GDM1 (cell line): ENCODE results near the gene SSBP2.
A peak's percentile ranks its signal among the peaks of the same experiment; 100 is the strongest.
"Not testable (repeated sequence)": the region's sequence is repeated elsewhere in the genome, so short reads cannot be mapped to it uniquely, and the experiment has no call there.

ENCODE experiments used
- DNase-seq: peaks from one replicate; lab custom pipeline; 2025; lab: John Stamatoyannopoulos, UW

SSBP2 gene

DNA sequence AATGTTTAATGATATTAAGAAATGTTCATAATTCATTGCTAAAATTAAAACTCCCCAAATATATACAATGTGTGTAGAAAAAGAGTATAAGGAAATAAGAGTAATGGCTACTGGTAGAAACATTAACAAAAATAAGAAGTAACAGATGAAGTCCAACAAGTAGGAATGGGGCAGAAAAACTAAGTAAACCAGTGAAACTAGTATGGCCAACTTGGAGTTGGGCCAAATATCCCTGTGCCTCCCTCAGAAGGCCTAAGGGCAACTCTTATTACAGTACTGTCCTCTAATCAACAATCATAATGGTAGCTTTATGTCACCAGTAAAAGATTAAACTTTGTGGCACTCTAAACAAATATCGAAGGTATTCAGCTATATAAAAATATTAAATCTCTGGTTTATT lies 93.5 kb downstream of the SSBP2 start:
- DNase-seq: no peak

DNA sequence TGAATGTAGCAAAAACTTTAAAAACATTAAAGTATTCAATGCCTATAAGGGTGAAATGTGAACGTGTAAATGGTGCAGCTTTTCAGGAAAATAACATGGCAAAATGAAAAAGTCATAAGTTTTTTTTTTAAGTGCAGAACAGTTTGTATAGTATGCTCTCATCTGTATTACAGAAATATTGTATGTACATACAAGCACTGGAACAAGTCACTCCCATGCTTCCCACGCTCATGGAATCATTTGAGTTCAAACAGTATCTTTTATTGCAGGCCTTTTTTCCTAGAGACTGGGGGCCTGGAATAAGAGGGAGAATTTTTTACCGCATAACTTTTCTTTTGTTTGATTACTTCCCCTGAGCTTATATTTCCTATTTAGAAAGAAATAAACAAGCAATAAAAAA lies 94.1 kb downstream of the SSBP2 start:
- DNase-seq: no peak

DNA sequence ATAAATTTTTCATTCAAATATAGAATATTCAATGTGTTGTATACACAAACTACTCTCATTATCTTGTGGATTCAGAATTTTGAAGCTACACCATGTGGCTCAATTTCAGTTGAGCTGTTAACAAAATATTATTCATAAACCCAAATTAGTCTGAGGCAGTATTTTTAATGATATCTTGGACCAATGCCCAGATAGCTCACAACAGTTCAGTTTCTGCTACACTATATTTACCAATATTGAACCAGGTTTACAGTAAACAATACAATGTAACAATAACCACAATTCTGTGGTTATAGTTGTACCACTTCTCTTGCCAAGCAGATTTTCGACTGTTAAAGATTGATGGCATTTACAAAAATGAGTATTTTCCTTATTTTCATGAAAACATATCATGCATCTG lies 99.9 kb downstream of the SSBP2 start:
- no peak for DNase-seq

DNA sequence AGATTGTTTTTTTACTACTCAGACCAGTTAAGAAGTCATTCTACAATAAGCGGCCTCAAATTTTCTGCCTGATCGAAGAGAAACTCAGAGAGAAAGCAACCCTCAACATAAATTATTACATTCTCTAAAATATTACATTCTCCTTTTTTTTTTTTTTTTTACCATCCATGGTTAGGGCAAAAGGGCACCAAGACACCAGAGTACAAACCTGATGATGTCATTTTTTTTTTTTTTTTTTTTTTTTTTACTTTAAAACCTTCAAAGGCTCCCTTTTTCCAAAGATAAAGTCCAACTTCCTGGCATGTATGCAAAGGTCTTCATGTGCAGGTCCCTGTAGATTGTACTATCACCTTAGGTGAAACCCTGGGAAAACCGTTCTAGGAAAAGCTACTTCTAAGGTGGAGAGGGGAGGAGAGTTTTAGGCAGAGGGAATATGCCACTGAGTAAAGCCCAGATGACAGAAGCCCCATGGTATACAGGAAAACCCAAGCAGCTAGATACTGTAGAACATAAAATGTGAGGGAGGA lies 104.4 kb downstream of the SSBP2 start:
- DNase-seq: no peak

DNA sequence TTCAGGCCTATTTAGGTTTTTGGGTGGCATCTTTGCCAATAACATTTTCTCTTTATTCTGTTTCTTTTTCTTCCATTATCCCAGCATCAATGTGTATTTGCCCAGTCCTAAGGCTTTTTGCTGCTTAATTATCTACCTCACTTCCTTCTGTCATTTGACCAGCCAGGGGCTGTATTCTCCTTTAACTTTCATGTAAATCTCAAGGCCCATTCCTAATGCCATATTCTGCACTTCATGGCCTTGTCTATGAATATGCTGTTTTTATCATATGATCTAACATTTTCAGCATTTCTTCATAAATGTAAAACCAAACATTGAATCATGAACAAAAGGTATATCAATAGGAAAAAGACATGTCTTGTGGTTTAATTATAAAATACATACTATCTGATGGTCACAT lies 108.7 kb downstream of the SSBP2 start:
- no peak for DNase-seq

DNA sequence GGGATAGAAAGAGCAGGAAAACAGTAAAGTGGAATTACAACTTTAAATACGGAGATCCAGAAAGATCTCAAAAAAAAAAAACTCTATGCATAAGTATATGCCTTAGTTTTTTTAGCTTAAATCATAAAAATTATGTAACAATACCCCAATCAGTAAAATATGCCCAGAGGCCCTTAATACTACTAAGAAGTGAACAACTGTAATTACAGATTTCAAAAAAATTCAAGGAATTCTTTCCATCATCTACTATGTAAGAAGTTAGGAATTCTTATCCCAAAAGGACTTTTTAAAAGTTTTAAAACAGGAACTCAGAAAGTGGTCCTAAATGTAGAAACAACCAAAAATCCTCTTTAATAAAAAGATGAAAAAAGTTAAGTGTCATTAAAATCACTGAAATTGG lies 111.3 kb downstream of the SSBP2 start:
- DNase-seq: no peak

DNA sequence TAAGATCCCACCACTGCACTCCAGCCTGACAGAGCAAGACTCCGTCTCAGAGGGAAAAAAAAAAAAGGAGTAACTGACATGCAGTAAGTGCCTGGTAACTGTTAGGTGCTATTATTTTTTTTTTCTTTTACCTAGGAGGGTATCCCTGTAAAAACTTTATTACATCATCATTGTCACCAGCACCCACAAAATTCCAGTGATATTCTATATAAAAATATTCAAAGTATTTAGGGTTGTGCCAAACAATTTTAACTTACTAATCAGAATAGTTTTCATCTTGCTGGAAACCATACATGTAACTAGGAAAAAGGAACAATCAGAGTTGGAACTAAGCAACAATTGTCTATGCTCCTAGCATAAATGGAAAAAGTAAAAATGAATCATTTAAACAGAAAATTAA lies 112.4 kb downstream of the SSBP2 start:
- no peak for DNase-seq

DNA sequence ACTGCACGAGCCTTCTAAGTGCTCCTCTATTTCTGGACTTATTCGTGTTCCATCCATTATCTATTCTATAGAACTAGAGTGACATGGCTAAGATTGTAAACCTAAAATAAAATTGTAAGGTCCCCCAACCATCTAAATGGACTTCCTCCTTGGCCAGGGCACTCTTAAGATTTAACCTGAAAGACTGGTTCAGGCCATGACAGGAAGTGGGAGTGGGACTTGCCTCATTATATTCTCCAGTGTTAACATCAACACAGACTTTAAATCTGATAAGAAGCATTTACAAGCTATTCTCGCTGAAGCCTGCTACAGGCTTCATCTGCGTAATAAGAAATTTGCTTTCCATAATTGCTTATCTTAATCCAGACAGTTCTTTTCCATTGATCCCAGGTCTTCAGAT lies 117.0 kb downstream of the SSBP2 start:
- DNase-seq: no peak

DNA sequence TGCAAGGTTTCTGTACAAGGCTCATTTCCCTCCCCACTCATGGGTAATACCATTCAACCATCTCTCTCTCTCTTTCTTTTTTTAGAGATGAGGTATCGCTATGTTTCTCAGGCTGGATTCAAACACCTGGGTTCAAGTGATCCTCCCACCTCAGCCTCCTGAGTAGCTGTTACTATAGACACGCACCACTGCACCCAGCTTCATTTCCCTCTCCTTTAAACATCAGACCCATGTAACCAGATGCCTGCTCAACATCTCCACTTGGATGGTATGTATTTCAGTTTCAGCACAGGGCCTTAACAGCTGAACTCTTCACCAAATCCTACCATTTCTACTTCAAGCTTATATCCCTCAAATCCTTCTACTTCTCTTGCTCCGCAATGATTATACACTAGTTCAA lies 117.4 kb downstream of the SSBP2 start:
- DNase-seq: no peak

DNA sequence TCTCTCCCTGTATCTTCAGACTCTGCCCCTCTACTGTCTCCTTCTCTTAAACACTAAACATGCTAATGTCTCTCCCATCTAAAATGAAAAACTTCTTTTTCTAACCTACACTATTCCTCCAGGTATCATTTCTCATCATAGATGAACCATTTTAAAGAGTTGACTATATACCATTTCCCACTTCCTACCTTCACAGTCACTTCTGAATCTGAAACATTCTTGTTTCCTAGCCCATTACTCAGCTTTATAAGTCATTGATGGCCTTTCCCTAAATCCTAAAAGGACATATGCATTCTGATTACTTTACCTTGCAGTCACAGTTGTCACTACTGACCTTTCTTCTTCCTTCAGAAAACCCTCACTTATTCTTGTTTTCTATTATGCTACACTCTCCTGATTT lies 118.2 kb downstream of the SSBP2 start:
- DNase-seq: no peak

DNA sequence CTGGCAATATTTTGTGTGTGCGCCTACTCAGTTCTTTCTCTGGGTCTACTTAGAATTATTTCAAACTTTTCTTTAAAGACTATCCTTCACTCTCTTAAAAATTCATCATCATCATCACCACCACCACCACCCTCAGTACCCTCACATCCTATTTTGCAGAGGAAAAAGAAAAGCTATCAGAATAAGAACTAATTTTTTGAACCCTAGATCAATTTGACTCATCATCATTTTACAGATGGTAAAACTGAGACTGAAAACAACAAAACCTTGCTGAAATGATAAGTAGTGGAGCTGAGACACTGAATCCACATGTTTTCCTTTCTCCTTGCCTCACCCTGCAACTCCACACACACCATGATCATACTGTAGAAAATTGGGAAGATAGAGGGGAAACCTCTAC lies 119.3 kb downstream of the SSBP2 start:
- DNase-seq: no peak

DNA sequence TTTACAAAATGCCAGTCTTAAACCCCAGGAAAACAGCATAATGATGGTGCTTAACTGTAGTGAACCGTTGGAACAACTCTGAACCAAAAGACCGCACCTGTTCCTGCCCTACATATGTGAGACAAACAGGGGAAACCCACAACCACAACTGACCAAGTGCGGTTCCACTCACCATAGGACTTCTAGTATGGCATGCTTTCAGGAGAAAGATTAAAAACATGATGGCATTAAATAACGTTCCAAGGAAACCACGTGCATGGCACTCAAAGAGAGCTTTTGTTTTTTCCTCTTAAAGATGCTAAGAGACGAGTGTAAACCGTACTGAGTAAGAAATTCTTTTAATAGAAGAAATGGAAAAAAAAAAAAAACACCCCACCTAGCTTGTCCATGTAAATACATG lies 119.8 kb downstream of the SSBP2 start:
- peak; percentile 86 for DNase-seq

DNA sequence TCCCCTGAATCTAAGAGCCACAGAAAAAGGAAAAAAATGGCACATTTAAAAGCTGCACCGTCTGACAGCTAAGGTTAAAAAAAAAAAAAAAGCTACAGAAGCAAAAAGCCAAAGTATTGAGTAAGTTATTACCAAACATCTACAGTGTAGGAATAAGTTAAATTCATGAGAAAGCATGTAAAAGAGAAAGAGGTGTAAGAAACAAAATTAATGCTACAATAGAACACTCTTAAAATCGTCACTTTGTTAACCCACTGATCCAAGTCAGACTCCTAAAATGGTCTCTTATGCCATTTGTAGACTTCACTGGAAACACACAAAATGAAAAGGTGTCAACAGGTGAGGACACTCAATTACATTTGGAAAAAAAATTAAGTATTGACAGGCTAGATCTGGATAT lies 120.2 kb downstream of the SSBP2 start:
- DNase-seq: no peak

DNA sequence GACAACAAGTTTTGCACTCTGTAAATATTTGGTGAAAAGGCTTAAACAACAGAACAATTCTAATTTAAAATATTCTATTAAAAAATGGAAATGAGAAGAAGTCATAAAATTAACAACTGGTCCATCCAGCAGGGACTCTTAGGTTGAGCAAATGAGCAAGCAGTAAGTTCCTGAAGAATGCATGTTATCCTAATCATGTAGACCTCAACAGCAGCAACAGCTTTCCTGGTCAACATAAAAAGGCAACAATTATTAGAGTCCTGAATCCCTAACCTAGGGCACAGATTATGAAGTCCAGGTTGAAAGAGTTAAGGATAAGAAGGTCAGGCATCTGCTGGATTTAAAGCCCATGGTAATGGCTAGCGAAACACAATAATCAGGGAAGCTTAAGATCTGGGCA lies 120.9 kb downstream of the SSBP2 start:
- no peak for DNase-seq

DNA sequence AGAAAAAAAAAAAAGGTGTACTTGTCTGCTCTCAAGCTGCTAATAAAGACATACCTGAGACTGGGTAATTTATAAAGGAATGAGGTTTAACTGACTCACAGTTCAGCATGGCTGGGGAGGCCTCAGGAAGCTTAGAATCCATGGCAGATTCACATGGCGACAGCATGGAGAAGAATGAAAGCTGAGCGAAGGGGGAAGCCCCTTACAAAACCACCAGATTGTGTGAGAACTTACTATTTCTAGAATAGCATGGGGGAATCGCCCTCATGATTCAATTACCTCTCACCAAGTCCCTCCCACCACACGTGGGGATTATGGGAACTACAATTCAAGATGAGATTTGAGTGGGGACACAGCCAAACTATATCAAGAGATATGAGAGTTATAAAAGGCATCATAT lies 122.8 kb downstream of the SSBP2 start:
- not testable (repeated sequence) for DNase-seq

DNA sequence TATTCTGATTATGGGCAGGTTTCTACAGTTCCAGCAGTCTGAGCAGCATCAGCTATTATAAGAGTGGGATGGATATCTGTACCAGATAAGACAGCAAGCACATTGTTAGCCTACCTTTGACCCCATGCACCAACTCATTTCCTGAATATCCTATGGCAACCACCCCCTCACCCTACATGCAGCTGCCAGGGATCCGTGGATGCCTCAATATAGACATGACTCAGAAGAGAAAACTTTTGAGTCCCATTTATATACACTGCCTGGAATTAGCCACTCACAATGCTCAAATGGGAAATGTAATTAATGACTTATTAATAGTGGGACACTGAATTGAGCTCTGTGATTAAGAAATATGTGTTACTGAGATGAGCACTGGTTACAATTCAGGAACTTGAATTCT lies 124.4 kb downstream of the SSBP2 start:
- peak; percentile 2 for DNase-seq

DNA sequence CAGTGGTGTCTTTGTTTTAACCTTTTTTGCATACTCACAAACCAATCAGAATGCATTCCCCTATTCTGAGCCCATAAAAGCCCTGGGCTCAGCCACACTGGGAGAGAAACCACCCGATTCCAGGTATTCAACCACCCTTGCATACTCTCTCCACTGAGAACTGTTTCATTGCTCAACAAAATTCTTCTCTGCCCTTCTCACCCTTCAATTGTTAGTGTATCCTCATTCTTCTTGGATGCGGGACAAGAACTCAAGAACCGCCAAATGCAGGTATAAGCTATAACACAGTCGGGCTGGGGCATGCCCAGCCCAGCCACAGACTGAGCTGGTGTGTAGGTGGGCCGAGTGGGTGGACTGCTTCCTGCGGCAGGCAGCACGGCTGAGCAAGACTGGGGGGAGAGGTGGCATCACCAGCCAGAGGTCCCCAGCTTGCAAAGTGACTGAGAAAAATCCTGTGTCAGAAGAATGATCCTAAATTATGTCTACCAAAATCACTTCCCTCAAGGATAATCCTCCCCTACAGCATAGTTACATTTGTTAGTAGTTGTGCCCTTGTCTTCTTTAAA lies 141.0 kb downstream of the SSBP2 start:
- no peak for DNase-seq

DNA sequence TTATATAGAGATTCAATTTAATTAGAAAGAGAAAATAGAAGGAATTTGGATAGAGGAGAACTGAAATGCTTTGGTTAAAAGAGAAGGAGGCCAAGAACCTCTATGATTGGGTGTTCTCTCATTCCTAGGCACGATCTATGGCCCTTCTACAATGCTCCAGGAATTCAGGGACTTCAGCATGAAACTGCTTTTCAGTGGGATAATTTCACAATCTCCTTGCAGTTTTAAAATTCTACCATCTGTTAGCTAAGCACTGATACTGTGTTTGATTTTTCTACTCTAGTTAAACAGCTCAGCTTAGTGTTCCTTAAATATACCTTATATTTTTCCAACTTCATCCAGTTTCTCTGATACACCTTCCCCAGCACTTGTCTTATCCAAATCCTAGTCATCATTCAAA lies 141.9 kb downstream of the SSBP2 start:
- DNase-seq: no peak

DNA sequence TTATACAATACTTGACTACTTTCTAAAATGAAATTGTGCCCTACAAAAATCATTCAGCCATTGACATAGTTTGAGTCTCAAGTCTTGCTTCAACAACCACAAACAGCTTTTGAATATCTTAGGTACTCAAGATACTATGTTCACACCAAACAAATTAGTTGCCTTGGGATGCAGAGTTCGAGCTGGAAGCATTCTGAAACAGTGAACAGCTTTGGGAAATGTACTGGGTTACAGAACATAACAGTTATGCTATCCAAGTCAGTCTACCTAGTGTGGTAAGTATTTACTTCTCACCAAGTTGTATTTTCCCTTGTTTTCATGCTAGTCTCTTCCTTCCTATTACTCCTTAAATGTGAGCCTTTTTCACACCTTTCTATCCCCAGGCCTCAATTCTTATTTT lies 143.2 kb downstream of the SSBP2 start:
- DNase-seq: no peak

DNA sequence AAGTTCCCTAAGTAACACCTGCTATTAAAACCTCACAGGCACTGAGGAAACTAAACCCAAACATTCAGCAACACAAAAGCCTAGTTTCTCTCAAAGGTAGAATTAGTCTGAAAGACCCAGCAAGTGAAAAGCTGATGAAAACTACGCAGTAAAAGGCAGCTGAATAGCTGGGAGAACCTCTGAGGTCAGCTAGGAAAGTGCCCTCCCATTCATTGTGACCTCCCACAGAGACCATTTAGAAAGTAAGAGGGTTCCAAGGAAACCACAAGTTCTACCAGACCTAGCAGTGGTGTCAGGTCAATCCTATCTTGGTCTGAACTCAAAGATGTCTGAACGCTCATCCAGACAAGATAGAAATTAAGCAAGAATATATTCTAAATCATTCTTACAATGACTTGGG lies 144.7 kb downstream of the SSBP2 start:
- no peak for DNase-seq

DNA sequence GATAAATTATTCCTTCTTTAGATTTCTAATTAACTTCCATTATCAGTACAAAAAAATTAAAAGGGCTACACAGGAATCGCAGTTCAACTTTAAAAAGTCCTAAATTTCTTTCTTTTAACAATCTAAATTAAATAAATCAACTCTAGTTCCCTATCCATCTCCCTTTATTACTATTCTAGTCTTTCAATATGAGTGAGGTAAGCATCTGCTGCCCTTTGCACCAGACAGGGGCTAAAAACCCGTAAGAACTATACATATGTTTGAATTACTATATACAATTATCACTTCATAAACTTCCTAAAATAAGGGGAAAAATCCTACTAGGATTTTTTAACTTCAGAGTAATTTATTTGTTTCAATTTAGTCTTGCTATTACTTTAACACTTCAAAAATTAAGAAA lies 145.6 kb downstream of the SSBP2 start:
- DNase-seq: no peak

DNA sequence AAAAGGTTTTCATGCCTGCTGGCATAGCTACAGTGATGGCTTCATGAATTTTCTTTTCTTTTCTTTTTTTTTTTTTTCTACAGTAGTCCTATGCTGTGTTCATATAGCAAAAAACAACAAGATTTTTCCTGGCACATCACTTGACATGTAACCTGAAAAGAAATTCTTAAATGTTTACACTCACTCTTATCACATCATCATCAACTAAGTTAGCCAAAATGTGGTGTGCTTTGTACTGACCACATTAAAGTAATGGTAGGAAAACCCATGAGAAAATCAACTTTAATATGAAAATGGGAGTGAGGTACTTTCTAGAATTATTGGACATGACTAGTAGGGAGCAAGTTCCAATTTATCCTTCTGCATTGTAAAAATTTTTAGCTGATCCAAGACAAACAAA lies 146.7 kb downstream of the SSBP2 start:
- no peak for DNase-seq

DNA sequence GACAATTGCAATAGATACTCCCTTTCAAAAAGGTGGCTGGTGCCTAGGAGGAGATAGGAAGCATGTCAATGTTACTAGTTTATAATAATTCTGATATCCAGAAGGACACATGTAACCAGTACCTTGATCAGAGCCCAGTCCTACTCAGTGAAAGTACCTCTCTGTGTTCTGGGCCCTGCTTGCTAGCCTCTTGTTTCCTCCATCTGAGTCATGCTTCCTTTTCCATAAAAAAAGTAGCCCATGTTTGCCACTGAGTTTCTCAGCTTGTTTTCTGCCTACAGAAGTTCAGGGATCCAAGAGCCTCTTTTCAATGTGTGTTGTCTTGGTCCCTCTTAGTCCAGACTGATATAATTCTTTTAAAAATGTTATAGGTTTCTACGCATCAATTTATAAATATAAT lies 149.0 kb downstream of the SSBP2 start:
- peak; percentile 33 for DNase-seq

DNA sequence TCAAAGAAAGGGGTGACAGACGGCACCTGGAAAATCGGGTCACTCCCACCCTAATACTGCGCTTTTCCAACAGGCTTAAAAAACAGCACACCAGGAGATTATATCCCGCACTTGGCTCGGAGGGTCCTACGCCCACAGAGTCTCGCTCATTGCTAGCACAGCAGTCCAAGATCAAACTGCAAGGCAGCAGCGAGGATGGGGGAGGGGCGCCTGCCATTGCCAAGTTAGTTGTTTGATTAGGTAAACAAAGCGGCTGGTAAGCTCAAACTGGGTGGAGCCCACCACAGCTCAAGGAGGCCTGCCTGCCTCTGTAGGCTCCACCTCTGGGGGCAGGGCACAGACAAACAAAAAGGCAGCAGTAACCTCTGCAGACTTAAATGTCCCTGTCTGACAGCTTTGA lies 158.8 kb downstream of the SSBP2 start:
- DNase-seq: not testable (repeated sequence)
